Measurements from ENCODE around the gene TBC1D3B.
"Not testable (repeated sequence)": the region's sequence is repeated elsewhere in the genome, so short reads cannot be mapped to it uniquely, and the experiment has no call there.

Gene TBC1D3B

DNA sequence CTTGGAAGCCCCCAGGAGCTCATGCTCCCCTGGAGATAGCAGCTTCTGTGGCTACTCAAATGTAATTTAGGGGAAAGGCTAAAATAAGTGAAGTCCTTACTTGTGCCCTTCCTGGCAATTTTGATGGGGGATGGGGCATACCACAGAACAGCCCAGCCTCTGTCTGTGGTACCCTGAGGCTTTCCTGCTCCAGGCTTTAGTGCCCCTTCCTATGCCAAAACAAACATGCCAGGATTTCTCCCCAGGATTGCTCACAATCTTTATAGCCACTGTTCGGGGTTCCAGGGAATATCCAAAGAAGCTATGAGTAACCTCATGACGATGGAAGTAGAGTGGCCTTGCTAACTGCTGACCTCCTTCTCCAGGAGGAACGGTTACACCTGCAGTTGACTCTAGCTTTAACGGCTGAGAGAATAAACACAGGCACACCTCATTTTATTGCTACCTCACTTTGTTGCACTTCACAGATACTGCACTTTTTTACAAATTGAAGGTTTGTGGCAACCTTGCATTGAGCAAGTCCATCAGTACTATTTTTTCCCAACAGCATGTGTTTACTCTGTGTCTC, 47.9 kb downstream of the TBC1D3B start:
- DNase-seq (ENCODE audit: low spot score), result no peak

DNA sequence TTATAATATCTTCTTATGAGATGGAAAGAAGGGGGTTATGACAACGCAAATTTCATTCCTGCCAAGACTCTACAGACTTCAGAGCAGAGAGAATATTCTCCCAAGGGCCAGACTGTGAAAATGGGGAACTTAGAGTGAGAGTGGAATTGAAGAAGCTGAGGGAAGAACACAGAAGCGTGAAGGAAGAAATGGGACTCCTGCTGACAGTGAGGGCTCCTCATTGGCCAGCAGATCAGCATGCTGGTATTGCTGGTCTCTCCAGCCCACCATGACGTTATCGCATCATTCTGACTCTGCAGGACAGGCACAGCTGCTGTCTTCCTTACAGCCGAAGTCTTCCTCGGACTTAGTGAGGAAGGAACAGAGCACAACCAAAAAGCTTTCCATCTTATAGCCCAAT, 48.5 kb downstream of the TBC1D3B start:
- no peak for DNase-seq (ENCODE audit: low spot score)

DNA sequence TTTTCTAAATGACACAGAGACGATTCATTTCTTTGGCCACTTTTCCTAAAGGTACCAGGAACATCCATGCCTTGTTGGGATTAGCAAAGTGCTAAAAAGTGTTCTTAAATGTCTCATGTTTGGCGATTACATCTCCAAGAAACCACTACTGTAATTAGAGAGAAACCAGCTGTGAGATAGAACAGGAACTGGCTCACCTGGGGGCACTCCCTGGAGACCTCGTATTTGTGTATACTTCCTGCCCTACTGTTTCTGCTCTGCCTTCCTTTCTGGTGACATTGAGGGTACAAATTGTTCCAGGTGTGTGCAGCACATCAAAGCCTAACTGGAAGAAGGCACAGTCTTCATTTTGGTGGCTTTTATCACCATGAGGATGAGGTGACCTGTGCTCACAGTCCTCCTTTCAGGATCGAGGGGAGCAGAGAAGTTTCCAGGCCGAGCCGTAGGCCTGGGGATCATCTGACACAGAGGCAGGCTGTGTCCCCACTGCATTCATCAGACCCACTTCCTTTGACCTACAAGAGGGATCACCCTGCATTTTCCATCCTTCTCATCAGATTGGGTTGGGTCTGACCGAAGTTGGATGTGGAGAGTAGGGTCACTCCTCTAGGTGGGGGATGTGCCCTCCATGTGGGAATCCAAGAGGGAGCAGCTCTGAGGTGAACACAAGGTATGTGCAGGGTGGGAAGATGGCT, 49.1 kb downstream of the TBC1D3B start:
- no peak for DNase-seq (ENCODE audit: low spot score)

DNA sequence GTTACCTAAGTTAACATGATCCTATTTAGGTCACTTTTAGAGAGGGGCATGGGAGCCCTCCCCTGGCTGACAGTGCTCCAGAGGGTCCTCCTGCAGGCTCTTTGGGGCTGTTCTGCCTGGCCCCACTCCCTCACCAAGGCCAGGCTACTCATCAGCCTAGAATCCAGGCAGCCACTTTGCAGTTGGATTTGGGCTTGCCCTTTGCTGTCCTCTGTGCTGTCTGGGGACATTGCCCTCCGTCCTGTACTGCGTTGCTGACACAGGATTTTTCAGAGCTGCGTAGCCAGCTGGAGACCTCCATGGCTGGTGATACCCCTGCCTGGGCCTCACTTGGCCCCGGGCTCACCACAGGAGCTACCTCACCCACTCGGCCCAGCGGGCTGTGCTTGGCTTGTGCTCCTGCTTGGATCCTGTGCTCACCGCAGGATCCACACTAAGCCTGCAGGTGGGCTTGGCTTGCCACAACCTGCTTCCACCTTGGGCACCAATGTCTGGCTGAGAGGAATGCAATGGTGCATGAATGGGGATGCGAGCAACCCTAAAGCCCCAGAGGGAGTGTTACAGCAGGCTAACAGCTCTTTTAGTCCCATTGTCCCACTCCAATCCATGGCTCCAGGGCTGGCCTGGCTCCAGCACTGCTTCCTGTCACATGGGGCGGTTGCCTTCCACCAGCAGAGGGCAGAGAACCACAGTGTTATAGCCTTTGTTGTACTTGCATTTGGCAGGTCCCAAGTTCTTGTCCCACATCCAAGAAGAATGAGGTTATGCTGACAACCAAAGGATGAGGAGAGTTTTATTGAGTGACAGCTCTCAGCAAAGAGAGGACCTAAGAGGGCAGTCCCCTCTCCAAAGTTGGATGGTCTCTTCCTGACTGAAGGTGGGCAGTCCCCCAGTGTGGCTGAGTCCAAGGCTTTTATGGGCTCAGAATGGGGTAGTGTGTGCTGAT, 51.3 kb downstream of the TBC1D3B start:
- DNase-seq (ENCODE audit: low spot score), result no peak

- no peak for DNase-seq (ENCODE audit: low spot score)
These were observed 53.0 kb downstream of the TBC1D3B start for GRCh38 chr17:36123431-36123830.

DNA sequence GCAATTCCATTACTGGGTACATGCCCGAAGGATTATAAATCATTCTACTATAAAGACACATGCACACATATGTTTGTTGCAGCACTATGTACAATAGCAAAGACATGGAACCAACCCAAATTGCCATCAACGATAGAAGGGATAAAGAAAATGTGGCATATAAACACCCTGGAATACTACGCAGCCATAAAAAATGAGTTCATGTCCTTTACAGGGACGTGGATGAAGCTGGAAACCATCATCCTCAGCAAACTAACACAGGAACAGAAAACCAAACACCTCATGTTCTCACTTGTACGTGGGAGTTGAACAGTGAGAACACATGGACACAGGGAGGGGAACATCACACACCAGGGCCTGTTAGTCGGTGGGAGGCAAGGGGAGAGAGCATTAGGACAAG, 55.3 kb downstream of the TBC1D3B start:
- DNase-seq (ENCODE audit: low spot score), result not testable (repeated sequence)

- no peak for DNase-seq (ENCODE audit: low spot score)
These were observed 56.2 kb downstream of the TBC1D3B start for GRCh38 chr17:36120221-36120620.

GRCh38 chr17:36118477-36119353, 57.7 kb downstream of the TBC1D3B start:
- no peak for DNase-seq (ENCODE audit: low spot score)

- DNase-seq (ENCODE audit: low spot score), result no peak
These were observed 58.7 kb downstream of the TBC1D3B start for GRCh38 chr17:36117505-36118382.
